HepG2 (cell line): Measurements from ENCODE around the gene FAM174C. TPM values are rescaled to one million over a fixed set of nuclear protein-coding genes. Genes with fewer than 3 reads are reported as not detected.

ENCODE experiments used
- ATAC-seq: fragments of 200-7000 bp; cut with Tn5 transposase; 3 replicates; pipeline ENCODE4 v1.9.1; 2020; ENCODE audit warnings: mild to moderate bottlenecking, moderate library complexity
- BruUV-seq: library from RNA; stranded (reverse); fragments of 400-500 nt; replicated peaks from 2 replicates; lab custom pipeline; 2021; lab: Mats Ljungman, UMichigan
- CTCF ChIA-PET: fragments of 300-600 bp; formaldehyde crosslinking; extraction: SDS; loops from one replicate; lab custom pipeline; 2021; ENCODE audit warnings: low total read pairs, inconsistent platforms, low intra/inter-chr PET ratio; lab: Yijun Ruan, JAX
- POLR2A ChIA-PET: fragments of 350-600 bp; sonication (Branson Sonifier 250); formaldehyde crosslinking; loops from one replicate; lab custom pipeline; 2020; ENCODE audit warnings: antibody characterized with exemption, inconsistent platforms; lab: Yijun Ruan, JAX
- DNase-seq: peaks from one replicate; pipeline ENCODE4 v3.0.0-alpha.2; 2015; ENCODE audit warnings: low spot score
- FAIRE-seq: peaks from 3 replicates; lab custom pipeline; 2011; peaks lifted over from hg19 to GRCh38; lab: Jason Lieb, UNC
- H2AFZ ChIP-seq: one replicate; pipeline ENCODE4 v1.6.1; 2011; ENCODE audit warnings: low read length, inconsistent platforms
- H3K27ac ChIP-seq: fragments of 300-600 bp; 3 replicates; pipeline ENCODE4 v1.8.0; 2011; ENCODE audit warnings: mixed run types, mild to moderate bottlenecking, mixed read lengths, low read length, inconsistent platforms; ENCODE audit not compliant: insufficient read depth; ENCODE audit errors: extremely low read length
- H3K27me3 ChIP-seq, 2 experiments: fragments of 200-600 bp in 1 of 2; 2 replicates in 1 of 2; 3 replicates in 1 of 2; pipeline versions ENCODE4 v1.6.0 to v1.8.0; 2011; ENCODE audit warnings: low read length in 2 of 2, mild to moderate bottlenecking in 2 of 2, moderate library complexity in 2 of 2, inconsistent platforms in 1 of 2; ENCODE audit not compliant: insufficient read depth in 2 of 2, control insufficient read depth in 1 of 2
- H3K36me3 ChIP-seq, 2 experiments: fragments of 200-600 bp in 1 of 2; replicated peaks in 1 of 2; 2 replicates in 1 of 2; 3 replicates in 1 of 2; pipeline versions ENCODE4 v1.5.1 to v1.8.0; 2011; ENCODE audit warnings: low read length in 2 of 2, inconsistent platforms in 1 of 2; ENCODE audit not compliant: insufficient read depth in 2 of 2, control insufficient read depth in 1 of 2
- H3K4me1 ChIP-seq: 2 replicates; pipeline ENCODE4 v1.5.1; 2012; ENCODE audit warnings: low read length, inconsistent platforms; ENCODE audit not compliant: insufficient read depth
- H3K4me2 ChIP-seq: 2 replicates; pipeline ENCODE4 v1.6.0; 2011; ENCODE audit warnings: low read depth, low read length, inconsistent platforms
- H3K4me3 ChIP-seq, 3 experiments: fragments of 200-600 bp in 1 of 3; sonication (generic), shearing (Covaris generic) in 1 of 3; replicated peaks in 1 of 3; 2 replicates each; pipeline ENCODE4 v1.5.1; 2011 to 2016; ENCODE audit warnings: low read length in 3 of 3, inconsistent platforms in 2 of 3, low read depth in 2 of 3, mild to moderate bottlenecking in 2 of 3, control low read depth in 1 of 3, mixed read lengths in 1 of 3; ENCODE audit not compliant: insufficient read depth in 1 of 3
- H3K79me2 ChIP-seq: one replicate; pipeline ENCODE4 v1.6.1; 2011; ENCODE audit warnings: low read length, inconsistent platforms; ENCODE audit not compliant: insufficient read depth
- H3K9ac ChIP-seq: 2 replicates; pipeline ENCODE4 v1.6.0; 2011; ENCODE audit warnings: mild to moderate bottlenecking, low read depth, low read length, inconsistent platforms; ENCODE audit not compliant: insufficient read depth
- H3K9me3 ChIP-seq: 2 replicates; pipeline ENCODE4 v1.5.1; 2012; ENCODE audit warnings: mild to moderate bottlenecking, low read length
- H4K20me1 ChIP-seq: 2 replicates; pipeline ENCODE4 v1.6.0; 2011; ENCODE audit warnings: inconsistent platforms, mild to moderate bottlenecking, low read length, moderate library complexity; ENCODE audit not compliant: insufficient read depth
- CBX1 ChIP-seq: IDR thresholded peaks from one replicate; pipeline ENCODE4 v1.6.1; 2016; ENCODE audit warnings: antibody characterized with exemption, low read depth
- KAT8 ChIP-seq: IDR thresholded peaks from 2 replicates; pipeline ENCODE4 v1.6.1; 2016; ENCODE audit warnings: missing genetic modification reagents, missing compliant biosample characterization
- LBX2 ChIP-seq: sonication (generic); formaldehyde crosslinking; IDR thresholded peaks from 2 replicates; pipeline ENCODE4 v1.5.0; 2020; ENCODE audit warnings: missing genetic modification reagents, mild to moderate bottlenecking, borderline replicate concordance
- RBM22 ChIP-seq: fragments of 200-400 bp; formaldehyde crosslinking; optimal IDR thresholded peaks from 2 replicates; pipeline ENCODE3; 2017; ENCODE audit warnings: mild to moderate bottlenecking, low read length, moderate library complexity
- SETDB1 ChIP-seq: sonication (generic); formaldehyde crosslinking; IDR thresholded peaks from 2 replicates; pipeline ENCODE4 v1.5.1; 2020; ENCODE audit warnings: missing genetic modification reagents, mild to moderate bottlenecking, borderline replicate concordance
- SOX13 ChIP-seq, 3 experiments: fragments of 450-650 bp in 1 of 3; sonication (generic) in 1 of 3; formaldehyde crosslinking in 1 of 3; IDR thresholded peaks in 2 of 3; conservative IDR thresholded peaks in 1 of 3; 2 replicates each; pipeline versions ENCODE4 v1.5.0 to v1.6.1; 2016 to 2020; ENCODE audit warnings: antibody characterized with exemption in 1 of 3, mild to moderate bottlenecking in 1 of 3, missing compliant biosample characterization in 1 of 3, missing genetic modification reagents in 1 of 3, moderate library complexity in 1 of 3
- ZBTB2 ChIP-seq: sonication (generic); formaldehyde crosslinking; IDR thresholded peaks from 2 replicates; pipeline ENCODE4 v1.8.0; 2022; ENCODE audit warnings: low read depth, missing genetic modification reagents
- ZBTB21 ChIP-seq: sonication (generic); formaldehyde crosslinking; IDR thresholded peaks from 2 replicates; pipeline ENCODE4 v1.4.0; 2020; ENCODE audit warnings: missing genetic modification reagents
- ZFP36L1 ChIP-seq: sonication (generic); formaldehyde crosslinking; IDR thresholded peaks from 2 replicates; pipeline ENCODE4 v1.8.0; 2022; ENCODE audit warnings: mild to moderate bottlenecking, missing genetic modification reagents, moderate library complexity
- ZNF263 ChIP-seq: sonication (generic); formaldehyde crosslinking; IDR thresholded peaks from 2 replicates; pipeline ENCODE4 v1.4.0; 2020; ENCODE audit warnings: missing genetic modification reagents
- ZNF335 ChIP-seq: sonication (generic); formaldehyde crosslinking; IDR thresholded peaks from 2 replicates; pipeline ENCODE4 v1.4.0; 2020; ENCODE audit warnings: missing genetic modification reagents
- ZNF484 ChIP-seq: sonication (generic); formaldehyde crosslinking; IDR thresholded peaks from 2 replicates; pipeline ENCODE4 v1.5.1; 2020; ENCODE audit warnings: mild to moderate bottlenecking, low read depth, missing genetic modification reagents, borderline replicate concordance
- ZNF562 ChIP-seq: sonication (generic); formaldehyde crosslinking; IDR thresholded peaks from 2 replicates; pipeline ENCODE4 v1.8.0; 2022; ENCODE audit warnings: missing genetic modification reagents, borderline replicate concordance
- WGBS: methylation state at CpG from one replicate; pipeline ENCODE4 v1.1.6; 2017; ENCODE audit warnings: low lambda C conversion rate; 5-methylcytosine and 5-hydroxymethylcytosine counted together
- in situ Hi-C: cut with HindIII; loops from 2 replicates; pipeline ENCODE4 v1.10.0; 2017; ENCODE audit warnings: low pct_unique_long_range_greater_than_20kb; ENCODE audit not compliant: extremely low pct_ligation_motif_present
- intact Hi-C: fragments of 100-400 bp; cut with micrococcal nuclease; formaldehyde crosslinking; loops from one replicate; pipeline ENCODE4 v1.10.0; 2022; ENCODE audit not compliant: unreplicated experiment
- polyA plus RNA-seq, 8 experiments: library from polyadenylated mRNA; depleted of rRNA in 3 of 8; stranded (reverse) in 7 of 8; unstranded in 1 of 8; fragments of >200 nt; fragmentation: Illumina TruSeq in 4 of 8; extraction: Trizol in 4 of 8; gene quantifications; 2 replicates each; pipeline versions ENCODE4 v1.2.1 to v1.2.3, GENCODE V29; 2011 to 2016; ENCODE audit warnings: low read depth in 4 of 8, missing spikeins in 1 of 8, mixed read lengths in 1 of 8; ENCODE audit not compliant: insufficient read depth in 1 of 8
- total RNA-seq, 5 experiments: library from RNA; depleted of rRNA; stranded (reverse); fragments of >200 nt; fragmentation: Illumina TruSeq; extraction: Trizol; gene quantifications; 2 replicates each; pipeline ENCODE4 v1.2.3, GENCODE V29; 2016; ENCODE audit warnings: low read depth in 1 of 5

The FAM174C gene
- total and polyA plus RNA-seq, 2 of the 13 experiments (the other 11 are each of a cell fraction or from before 2014, with no cell fraction given) = 19.5 to 31.3 TPM

- TF ChIP-seq ZBTB21 (CRISPR knock-in tag) = no peak
- TF ChIP-seq ZNF335 = no peak
- TF ChIP-seq, all 625 proteins: peak for 30
Observed at GRCh38 chr19:1291761-1292418, 16.6 kb downstream of the FAM174C start (continued).

GRCh38 chr19:1292419-1293151 lies 17.3 kb downstream of the FAM174C start:
- in situ Hi-C loops (no loop called here), intact Hi-C loops (no loop called here)
- BruUV-seq = no TSS peak
- no peaks in the 10 kb centered on the region for H3K9me3 ChIP-seq
- POLR2A ChIA-PET = no interaction called here
- H3K27ac ChIP-seq = peak overlapping the region; percentile 91
- H3K4me3 ChIP-seq = peak overlapping the region in 1 of 3 experiments; percentile 75; a peak in 1 of 6 replicates
- H3K27me3 ChIP-seq = no peaks in the 10 kb centered on the region
- H3K79me2 ChIP-seq = peaks cover 38% of the 10 kb centered on the region
- DNase-seq = no peak
- H3K4me1 ChIP-seq = peaks cover 54% of the 10 kb centered on the region
- H2AFZ ChIP-seq = no peak overlapping the region
- no peak for FAIRE-seq
- CTCF ChIA-PET = no interaction called here
- 88% methylated on average over 14 of the region's 17 CpGs for WGBS
- H3K4me2 ChIP-seq = no peak overlapping the region
- H4K20me1 ChIP-seq = no peaks in the 10 kb centered on the region
- TF ChIP-seq ZNF263 (CRISPR knock-in tag) (peak; percentile 35; the same call in 1 of the 2 replicates), SOX13 (IDR thresholded peaks at IDR 0.05) (no peak), SOX13 (CRISPR knock-in tag; conservative IDR thresholded peaks at IDR 0.05 in 1 of 2, IDR thresholded peaks at IDR 0.05 in 1 of 2) (no peak), ZNF484 (no peak), KAT8 (CRISPR knock-in tag) (no peak), ZFP36L1 (CRISPR knock-in tag) (no peak), LBX2 (no peak), RBM22 (peak; percentile 16), CBX1 (no peak), SETDB1 (CRISPR knock-in tag) (no peak), ZBTB2 (no peak), ZNF562 (no peak)
- peaks cover 0 to 5% of the 10 kb centered on the region in 2 experiments; a peak in 3 of 5 replicates for H3K36me3 ChIP-seq
- H3K9ac ChIP-seq = 0 out of 2 replicates have a peak overlapping the region, but pooled peaks have one; percentile 76
- ATAC-seq = no peak
